Transverse colon (tissue), 4 donors: ENCODE measurements around the gene IFITM10. TPM values are rescaled to one million over a fixed set of nuclear protein-coding genes. Genes with fewer than 3 reads are reported as not detected.

Experiments used
- DNase-seq: peaks from one replicate; pipeline ENCODE4 v3.0.0-alpha.2; 2019
- H3K27ac ChIP-seq, 4 donors: fragments of 200-600 bp; sonication (generic); 2 replicates each; pipeline ENCODE4 v1.5.1; 2016 to 2018; ENCODE audit warnings: inconsistent platforms in 4 of 4
- H3K27me3 ChIP-seq: fragments of 200-600 bp; sonication (generic); 2 replicates; pipeline ENCODE4 v1.5.1; 2017; ENCODE audit warnings: inconsistent platforms
- H3K36me3 ChIP-seq, 4 donors: fragments of 200-600 bp; sonication (generic); 2 replicates each; pipeline ENCODE4 v1.5.1; 2017 to 2019; ENCODE audit warnings: inconsistent platforms in 4 of 4
- H3K4me1 ChIP-seq, 4 donors: fragments of 200-600 bp; sonication (generic); 2 replicates each; pipeline ENCODE4 v1.5.1; 2017 to 2020; ENCODE audit warnings: inconsistent platforms in 4 of 4
- H3K4me3 ChIP-seq, 4 donors: fragments of 200-600 bp; sonication (generic); 1 replicate in 1 of 4; 2 replicates in 3 of 4; pipeline versions ENCODE4 v1.5.1 to v1.6.1; 2017 to 2019; ENCODE audit warnings: inconsistent platforms in 4 of 4
- H3K9me3 ChIP-seq, 2 donors: fragments of 200-600 bp; sonication (generic); 2 replicates each; pipeline ENCODE4 v1.5.1; 2017 to 2019; ENCODE audit warnings: inconsistent platforms in 2 of 2
- CTCF ChIP-seq, 5 experiments: fragments of 200-600 bp in 3 of 5; fragments of 450-650 bp in 2 of 5; sonication (generic) in 3 of 5; IDR thresholded peaks; 1 replicate in 2 of 5; 2 replicates in 3 of 5; pipeline ENCODE4 v1.5.1; 2016 to 2017; ENCODE audit warnings: antibody characterized with exemption in 5 of 5, inconsistent platforms in 3 of 5, mild to moderate bottlenecking in 2 of 5, moderate library complexity in 1 of 5
- EP300 ChIP-seq: sonication (generic); formaldehyde crosslinking; IDR thresholded peaks from one replicate; pipeline ENCODE4 v1.6.1; 2017; ENCODE audit warnings: antibody characterized with exemption, low read depth
- POLR2A ChIP-seq: fragments of 450-650 bp; IDR thresholded peaks from one replicate; pipeline ENCODE4 v1.6.1; 2016; ENCODE audit warnings: antibody characterized with exemption, mild to moderate bottlenecking, moderate library complexity
- POLR2AphosphoS5 ChIP-seq, 3 donors: sonication (generic); formaldehyde crosslinking; IDR thresholded peaks; one replicate each; pipeline ENCODE4 v1.6.1; 2016; ENCODE audit warnings: antibody characterized with exemption in 3 of 3
- WGBS, 2 donors: methylation state at CpG; one replicate each; pipeline ENCODE4 v1.1.5; 2018; ENCODE audit warnings: low coverage in 1 of 2; 5-methylcytosine and 5-hydroxymethylcytosine counted together
- in situ Hi-C, 4 donors: fragments of 200-750 bp; cut with MboI; loops; one replicate each; pipeline versions ENCODE4 v1.15.0 to v1.15.1; 2017; ENCODE audit warnings: low sequenced_read_pairs in 3 of 4, low pct_ligation_motif_present in 1 of 4, low pct_unique_long_range_greater_than_20kb in 1 of 4
- intact Hi-C: fragments of 100-400 bp; cut with DNase I; formaldehyde crosslinking; loops from one replicate; pipeline ENCODE4 v1.15.1; 2023; ENCODE audit warnings: low total_unique reads
- total RNA-seq, 4 donors: library from RNA; depleted of rRNA; stranded (reverse); fragments of >200 nt; gene quantifications; one replicate each; pipeline ENCODE4 v1.1.0, GENCODE V29; 2016

IFITM10 gene
- total RNA-seq, 4 donors from 2014 or later, result 0.68 to 13.5 (median 1.3) TPM

GRCh38 chr11:1757861-1758610 lies 7.6 kb upstream of the IFITM10 start:
- H3K36me3 ChIP-seq, result peaks cover 0 to 24% (median 10%) of the 10 kb centered on the region in 4 donors
- H3K27me3 ChIP-seq, result no peaks in the 10 kb centered on the region
- H3K4me1 ChIP-seq, result peaks cover 21 to 60% (median 39%) of the 10 kb centered on the region in 4 donors
- no peaks in the 10 kb centered on the region for H3K9me3 ChIP-seq
- TF ChIP-seq CTCF (IDR thresholded peaks at IDR 0.05) (no peak), POLR2A (no peak), EP300 (no peak), POLR2AphosphoS5 (IDR thresholded peaks at IDR 0.05) (no peak)
- peak overlapping the region in 1 of 4 donors; percentile 6 for H3K4me3 ChIP-seq
- intact Hi-C loops (no loop called here), in situ Hi-C loops (no loop called here)
- 67% methylated on average over 17 of the region's 17 CpGs; no CpG with 5 or more reads in 1 of the 2 donors for WGBS, 2 donors
- peak overlapping the region in 3 of 4 donors; percentile 7 to 96 (median 37) for H3K27ac ChIP-seq
- DNase-seq, result peak; percentile 58

- no peaks in the 10 kb centered on the region for H3K9me3 ChIP-seq
- WGBS, 2 donors, result 86% methylated on average over 33 of the region's 41 CpGs; no CpG with 5 or more reads in 1 of the 2 donors
- peak overlapping the region in 1 of 4 donors; percentile 1 for H3K27ac ChIP-seq
- H3K4me3 ChIP-seq, result no peak overlapping the region
- H3K36me3 ChIP-seq, result peaks cover 0 to 28% (median 12%) of the 10 kb centered on the region in 4 donors
- in situ Hi-C loops, result no loop called here
- peak; percentile 0 for TF ChIP-seq POLR2A
- TF ChIP-seq CTCF (IDR thresholded peaks at IDR 0.05), result no peak
- DNase-seq, result no peak
- intact Hi-C loops, result no loop called here
- peaks cover 13 to 50% (median 29%) of the 10 kb centered on the region in 4 donors for H3K4me1 ChIP-seq
- H3K27me3 ChIP-seq, result no peaks in the 10 kb centered on the region
Measured at GRCh38 chr11:1756791-1757771, 6.7 kb upstream of the IFITM10 start.

GRCh38 chr11:1755692-1756561 lies 5.5 kb upstream of the IFITM10 start:
- in situ Hi-C loops, result no loop called here
- no peak for TF ChIP-seq CTCF (IDR thresholded peaks at IDR 0.05)
- no peak for TF ChIP-seq EP300
- TF ChIP-seq POLR2AphosphoS5 (IDR thresholded peaks at IDR 0.05), result no peak
- TF ChIP-seq POLR2A, result no peak
- DNase-seq, result no peak
- peaks cover 2 to 43% (median 18%) of the 10 kb centered on the region in 4 donors for H3K4me1 ChIP-seq
- H3K27me3 ChIP-seq, result no peaks in the 10 kb centered on the region
- peaks cover 0 to 28% (median 12%) of the 10 kb centered on the region in 4 donors for H3K36me3 ChIP-seq
- no peaks in the 10 kb centered on the region for H3K9me3 ChIP-seq
- 65 to 100% methylated on average over 1 to 11 of the region's 16 CpGs for WGBS, 2 donors
- no peak overlapping the region for H3K27ac ChIP-seq
- no peak overlapping the region for H3K4me3 ChIP-seq
- intact Hi-C loops, result no loop called here
